HG03175 (cell line): Measurements from ENCODE around the gene CRNN.

ENCODE experiments used
- ATAC-seq: cut with Tn5 transposase; IDR thresholded peaks from one replicate; pipeline ENCODE4 v1.9.1; 2021; ENCODE audit warnings: mild to moderate bottlenecking, moderate library complexity; ENCODE audit not compliant: unreplicated experiment

CRNN gene

GRCh38 chr1:152426731-152427130 lies 12.7 kb upstream of the CRNN start:
- ATAC-seq: no peak

GRCh38 chr1:152419917-152420316 lies 5.9 kb upstream of the CRNN start:
- ATAC-seq: no peak

GRCh38 chr1:152415454-152416227 lies 1.6 kb upstream of the CRNN start:
- no peak for ATAC-seq

- no peak for ATAC-seq
Observed at GRCh38 chr1:152412756-152413155, 1.3 kb downstream of the CRNN start.

GRCh38 chr1:152411134-152411533 lies 2.9 kb downstream of the CRNN start:
- no peak for ATAC-seq

- ATAC-seq: no peak
Observed at GRCh38 chr1:152410599-152410998, 3.5 kb downstream of the CRNN start.

GRCh38 chr1:152410028-152410427 lies 4.0 kb downstream of the CRNN start:
- ATAC-seq: no peak

- ATAC-seq: no peak
Observed at GRCh38 chr1:152408664-152409063, 5.4 kb downstream of the CRNN start.

GRCh38 chr1:152398812-152399698 lies 15.0 kb downstream of the CRNN start:
- no peak for ATAC-seq

GRCh38 chr1:152397474-152397873 lies 16.6 kb downstream of the CRNN start:
- no peak for ATAC-seq

GRCh38 chr1:152394151-152394550 lies 19.9 kb downstream of the CRNN start:
- no peak for ATAC-seq

GRCh38 chr1:152392909-152393308 lies 21.2 kb downstream of the CRNN start:
- ATAC-seq: no peak

GRCh38 chr1:152388889-152389288 lies 25.2 kb downstream of the CRNN start:
- no peak for ATAC-seq

- ATAC-seq: no peak
Observed at GRCh38 chr1:152386940-152387339, 27.1 kb downstream of the CRNN start.

- no peak for ATAC-seq
Observed at GRCh38 chr1:152380932-152381331, 33.1 kb downstream of the CRNN start.

GRCh38 chr1:152374451-152374850 lies 39.6 kb downstream of the CRNN start:
- no peak for ATAC-seq

GRCh38 chr1:152372672-152373071 lies 41.4 kb downstream of the CRNN start:
- ATAC-seq: no peak

- no peak for ATAC-seq
Observed at GRCh38 chr1:152367436-152367835, 46.6 kb downstream of the CRNN start.

- ATAC-seq: no peak
Observed at GRCh38 chr1:152359906-152360305, 54.2 kb downstream of the CRNN start, which contains the start of gene FLG2. FLG2 (minus strand) TSS chr1:152360006; CDS start chr1:152358884, 1,122 bp downstream.
